NT2/D1 (cell line): ENCODE data around the gene SLC4A11.
"Not testable (repeated sequence)": the region's sequence is repeated elsewhere in the genome, so short reads cannot be mapped to it uniquely, and the experiment has no call there.

Source experiments
- SUZ12 ChIP-seq: IDR thresholded peaks from 2 replicates; pipeline ENCODE4 v1.6.1; 2011; ENCODE audit not compliant: insufficient read length, insufficient read depth; ENCODE audit errors: extremely low read depth
- ZNF274 ChIP-seq: IDR thresholded peaks from 2 replicates; pipeline ENCODE4 v1.6.1; 2011; ENCODE audit warnings: mild to moderate bottlenecking, low read depth, low read length

- TF ChIP-seq ZNF274, SUZ12: not testable (repeated sequence)
Observed at GRCh38 chr20:3215359-3215917, 23.6 kb downstream of the SLC4A11 start.
